ENCODE measurements around the gene AGR3.

The AGR3 gene

DNA sequence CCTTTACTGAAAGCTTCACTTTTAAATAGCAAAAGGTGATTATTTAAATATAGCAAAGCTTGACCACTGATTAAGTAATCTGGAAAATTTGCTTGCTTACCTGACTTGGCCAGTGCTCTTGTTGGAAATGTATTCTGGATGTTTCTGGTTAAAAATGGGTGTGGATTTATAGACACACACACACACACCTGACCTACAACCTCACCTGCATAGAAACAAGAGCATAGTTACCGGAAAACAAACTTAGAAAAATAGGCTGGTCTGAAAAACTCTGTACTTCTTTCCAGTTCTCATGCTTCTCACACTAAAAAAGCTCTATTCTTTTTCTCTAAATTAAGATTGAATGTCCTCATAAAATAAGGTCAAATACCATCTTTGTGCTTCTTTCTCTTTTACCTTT lies at the start of gene AGR3:
Gene AGR3, minus strand, starts transcription at position 140 of the 400 bp plus-strand sequence. CDS start 3,365 bp downstream, outside the sequence.
- FAIRE-seq, result no peak

GRCh38 chr7:16930946-16931345 lies 49.2 kb upstream of the AGR3 start:
- FAIRE-seq, result no peak

DNA sequence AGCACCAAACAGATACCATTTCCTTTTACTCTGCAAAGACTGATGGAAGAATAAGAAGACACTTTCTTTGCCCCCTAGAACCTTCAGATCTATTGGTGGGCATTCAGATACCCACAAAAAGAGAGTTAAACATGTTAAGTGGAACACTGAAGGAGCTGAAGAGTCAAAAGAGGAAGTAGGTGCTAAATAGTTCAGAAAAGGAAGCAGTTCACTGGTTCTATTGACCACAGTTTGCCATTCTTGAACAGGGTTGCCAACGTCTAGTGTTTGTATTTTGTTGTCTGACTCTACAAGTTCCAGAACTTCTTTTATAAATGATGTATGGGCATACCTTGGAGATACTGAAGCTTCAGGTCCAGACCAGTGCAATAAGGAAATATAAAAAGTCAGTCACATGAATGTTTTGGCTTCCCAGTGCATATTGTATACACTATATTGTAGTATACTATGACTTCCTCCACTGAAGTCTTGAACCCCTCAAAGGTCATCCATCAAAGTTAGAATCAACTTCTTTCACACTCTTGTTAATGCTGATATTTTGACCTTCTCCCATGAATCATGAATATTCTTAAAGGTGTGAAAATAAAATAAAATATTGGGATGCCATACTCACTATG lies 47.5 kb upstream of the AGR3 start:
- FAIRE-seq, result no peak

GRCh38 chr7:16926861-16927260 lies 45.1 kb upstream of the AGR3 start:
- no peak for FAIRE-seq

DNA sequence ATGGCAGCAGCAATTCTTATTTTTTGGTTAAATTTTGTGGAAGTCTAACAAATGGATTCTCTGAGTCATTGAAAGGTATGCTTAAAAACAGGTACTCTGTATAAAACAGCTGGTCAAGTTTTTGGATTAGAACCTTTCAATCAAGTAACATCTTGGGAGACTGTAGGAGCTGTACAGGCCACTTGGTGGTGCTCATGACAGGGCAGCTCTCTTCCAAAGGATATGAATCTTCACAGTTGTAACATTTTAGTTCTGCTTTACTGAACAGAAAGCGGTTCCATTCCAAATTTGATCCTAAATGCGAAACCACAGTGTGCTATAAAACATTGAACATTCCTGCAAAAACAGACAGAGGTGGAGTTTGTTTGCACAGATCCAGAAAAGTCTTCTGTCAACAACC lies 44.5 kb upstream of the AGR3 start:
- FAIRE-seq, result no peak

GRCh38 chr7:16925609-16926008 lies 43.8 kb upstream of the AGR3 start:
- FAIRE-seq, result no peak

GRCh38 chr7:16923019-16923418 lies 41.2 kb upstream of the AGR3 start:
- FAIRE-seq, result no peak

DNA sequence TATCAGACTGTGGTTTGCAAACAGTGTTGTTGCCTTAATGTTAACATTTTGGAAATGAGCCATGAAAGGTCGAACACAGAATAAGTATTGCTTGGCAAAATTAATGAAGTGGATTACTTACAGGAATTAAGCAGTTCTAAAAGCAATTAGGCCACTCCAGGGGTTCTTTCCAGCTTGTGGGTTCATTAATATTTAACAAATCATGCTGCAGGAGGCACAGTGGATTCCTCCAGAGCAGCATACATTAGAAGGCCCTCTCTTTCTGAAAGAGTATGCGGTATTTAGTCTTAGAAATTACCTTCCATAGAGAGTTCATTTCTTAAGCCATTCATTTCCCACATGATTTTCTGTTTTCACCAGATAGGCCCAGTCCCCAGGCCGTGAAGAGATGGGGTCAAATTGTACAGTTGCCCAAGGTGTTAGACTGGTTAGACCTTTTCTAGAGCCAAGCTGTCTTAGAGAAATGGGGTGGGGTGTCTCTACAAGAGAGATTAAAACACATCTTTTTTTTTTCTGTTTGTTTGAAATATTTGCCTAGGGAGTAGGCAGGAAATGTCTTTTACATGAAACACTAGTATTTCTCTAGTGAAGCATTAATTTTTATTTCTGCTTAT lies 40.0 kb upstream of the AGR3 start:
- no peak for FAIRE-seq

DNA sequence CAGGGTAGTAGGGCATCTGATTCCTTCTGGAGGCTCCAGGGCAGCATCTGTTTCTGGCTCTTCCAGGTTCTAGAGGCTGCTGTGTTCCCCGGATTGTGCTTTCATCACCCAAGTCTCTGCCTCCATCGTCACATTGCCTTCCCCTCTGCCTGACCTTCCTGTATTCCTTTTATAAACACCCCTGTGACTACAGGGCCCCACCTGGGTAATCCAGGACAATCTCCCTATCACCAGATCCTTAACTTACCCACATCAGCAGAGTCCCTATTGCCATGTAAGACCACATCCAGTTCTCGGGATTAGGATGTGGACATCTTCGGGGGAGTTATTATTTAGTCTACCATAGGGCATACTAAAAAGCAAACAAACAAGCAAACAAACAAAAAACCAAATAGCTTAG lies 39.4 kb upstream of the AGR3 start:
- FAIRE-seq, result no peak

- no peak for FAIRE-seq
Measured at GRCh38 chr7:16919440-16919839, 37.7 kb upstream of the AGR3 start.

DNA sequence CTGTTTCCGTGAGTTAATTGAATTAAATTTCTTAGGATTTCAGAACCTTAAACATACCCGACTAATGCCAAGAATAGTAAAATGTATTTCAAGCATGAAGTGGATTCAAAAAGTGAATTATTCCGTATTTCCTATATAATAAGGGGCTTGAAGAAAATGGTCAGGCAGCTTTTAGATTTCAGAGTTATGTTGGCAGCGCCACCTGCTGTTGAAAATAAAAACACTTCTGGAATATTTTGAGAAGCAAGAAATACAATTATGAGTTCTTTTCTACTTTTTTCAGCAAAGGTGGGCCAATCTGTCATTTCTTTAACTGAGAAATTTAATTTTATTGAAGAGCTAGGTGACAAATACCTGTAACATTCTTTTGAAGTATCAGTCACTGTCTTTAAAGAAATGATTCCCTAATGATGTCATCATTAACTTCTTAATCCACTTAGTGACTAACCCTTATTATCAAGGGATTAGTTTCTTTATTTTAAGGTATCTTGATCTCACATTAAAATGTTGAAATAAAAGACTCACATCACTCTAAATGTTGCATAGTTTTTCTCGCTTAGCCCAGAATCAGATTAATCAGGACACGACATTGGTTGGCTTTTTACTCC lies 36.6 kb upstream of the AGR3 start:
- no peak for FAIRE-seq

GRCh38 chr7:16916738-16917137 lies 35.0 kb upstream of the AGR3 start:
- FAIRE-seq, result no peak

DNA sequence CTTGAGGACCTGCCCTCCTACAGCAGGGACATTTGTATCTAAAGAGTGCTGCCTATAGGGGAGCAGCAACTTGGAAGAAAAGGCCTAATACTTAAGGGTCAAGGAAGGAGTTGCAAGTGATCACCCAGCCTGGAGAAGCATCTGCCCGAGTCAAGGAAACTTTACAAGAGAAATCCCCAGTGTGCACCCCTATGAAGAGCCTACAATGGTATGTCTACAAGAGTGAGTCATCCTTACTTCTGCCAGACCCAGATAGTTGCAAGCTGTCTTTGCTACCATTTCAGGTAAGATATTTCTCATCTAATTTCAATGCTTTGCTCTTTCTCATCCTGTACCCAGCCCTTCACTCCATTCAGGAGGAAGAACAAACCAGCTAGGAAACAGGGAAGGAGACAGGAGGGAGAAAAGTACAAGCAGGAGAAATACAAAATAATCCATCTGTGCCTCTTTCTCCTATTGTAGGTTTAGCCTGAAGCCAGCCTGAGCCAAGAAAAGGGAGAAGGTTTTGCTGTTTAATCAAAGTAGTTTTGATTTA lies 34.4 kb upstream of the AGR3 start:
- no peak for FAIRE-seq

GRCh38 chr7:16915405-16915804 lies 33.6 kb upstream of the AGR3 start:
- no peak for FAIRE-seq

DNA sequence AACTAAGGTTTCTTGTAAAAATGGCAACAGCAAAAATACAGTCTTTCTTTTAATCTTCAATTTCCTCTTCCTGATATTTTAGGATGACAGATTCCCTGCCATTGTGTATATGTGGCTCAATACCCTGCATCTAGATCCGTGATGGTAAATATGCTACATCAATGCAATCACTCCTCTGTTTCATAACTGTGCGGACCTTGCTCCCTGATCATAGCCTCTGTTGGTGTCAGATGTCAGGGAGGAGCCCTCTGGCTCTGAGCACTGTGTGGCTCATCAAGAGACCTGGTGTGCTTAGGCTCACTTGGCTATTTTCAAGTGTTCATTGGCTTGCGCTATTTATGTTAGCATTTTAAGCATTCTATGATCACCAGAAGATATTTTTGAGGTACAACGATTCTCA lies 33.0 kb upstream of the AGR3 start:
- no peak for FAIRE-seq

GRCh38 chr7:16913643-16914042 lies 31.9 kb upstream of the AGR3 start:
- FAIRE-seq, result no peak

DNA sequence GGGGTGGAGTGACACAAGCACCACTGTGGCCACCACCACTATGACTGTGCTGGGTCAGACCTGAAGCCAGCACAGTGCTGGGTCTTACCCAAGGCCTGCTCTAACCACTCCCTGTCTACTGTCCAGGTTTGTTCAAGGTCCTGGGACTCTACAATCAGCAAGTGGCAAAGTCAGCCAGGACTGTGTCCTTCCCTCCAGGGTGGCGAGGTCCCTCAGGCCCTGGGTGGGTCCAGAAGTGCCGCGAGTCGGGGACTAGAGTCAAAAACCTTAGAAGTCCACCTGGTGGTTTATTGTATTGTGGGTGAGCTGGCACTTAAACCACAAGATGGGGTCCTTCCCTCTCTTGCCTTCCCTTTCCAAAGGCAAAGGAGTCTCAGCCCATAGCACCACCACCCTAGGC lies 30.8 kb upstream of the AGR3 start:
- no peak for FAIRE-seq

- FAIRE-seq, result no peak
Measured at GRCh38 chr7:16908561-16908960, 26.8 kb upstream of the AGR3 start.

GRCh38 chr7:16905300-16906044 lies 23.7 kb upstream of the AGR3 start:
- no peak for FAIRE-seq

GRCh38 chr7:16904076-16904475 lies 22.3 kb upstream of the AGR3 start:
- FAIRE-seq, result no peak

DNA sequence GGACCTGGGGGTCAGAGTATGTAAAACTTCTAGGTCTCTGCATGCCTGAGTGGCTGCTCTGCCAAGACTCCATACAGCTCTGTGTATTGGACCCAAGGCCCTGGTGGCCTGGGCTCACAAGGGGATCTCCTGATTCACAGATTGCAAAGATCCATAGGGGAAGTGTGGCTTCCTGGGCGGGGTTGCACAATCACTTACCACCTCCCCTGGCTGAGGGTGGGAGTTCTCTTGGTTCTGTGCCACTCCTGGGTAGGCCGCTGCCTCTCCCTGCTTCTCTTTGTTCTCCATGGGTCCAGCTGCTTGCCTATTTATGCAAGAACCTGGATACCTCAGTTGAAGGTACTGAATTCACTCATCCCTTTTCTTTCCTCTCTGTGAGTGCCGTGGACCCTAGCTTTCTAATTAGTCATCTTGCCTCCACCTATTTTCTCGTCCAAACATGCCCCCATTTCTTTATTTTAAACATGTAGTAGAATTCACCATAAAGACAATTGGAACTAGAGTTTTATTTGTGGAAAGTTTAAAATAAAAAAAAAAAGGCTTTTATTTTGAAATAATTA lies 18.5 kb upstream of the AGR3 start:
- no peak for FAIRE-seq

GRCh38 chr7:16891874-16892643 lies 10.3 kb upstream of the AGR3 start:
- no peak for FAIRE-seq

Data from endometrium (tissue), 2 donors.